ENCODE measurements around the gene SLC7A6.

The SLC7A6 gene

DNA sequence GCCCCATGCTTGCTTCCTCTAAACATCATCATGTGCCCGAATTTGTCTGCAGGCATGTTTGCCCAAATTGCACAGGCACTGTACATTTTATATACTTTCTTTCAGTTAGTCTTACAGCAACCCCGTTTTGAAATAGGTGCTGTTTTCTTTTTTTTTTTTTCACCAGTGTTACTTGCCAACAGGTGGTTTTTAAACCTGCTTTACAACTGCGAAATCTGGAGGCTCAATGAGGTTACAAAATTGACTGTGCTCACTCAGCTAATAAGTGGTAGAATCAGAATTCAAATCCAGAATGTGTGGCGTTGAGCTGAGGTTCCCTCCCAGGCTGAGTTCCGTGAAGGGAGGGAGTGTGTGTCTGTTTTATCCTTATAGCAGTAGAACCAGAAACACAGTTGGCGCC is 13.4 kb upstream of the SLC7A6 start:
- DNase-seq (ENCODE audit: extremely low spot score), result no peak
- CTCF ChIA-PET, result interaction anchor here (1.9 to 19.1 kb wide), 4 partner anchors 10 to 210 kb away, joined by 5 to 619 read pairs (median 60); partner anchors contain the start of gene SLC7A6
- POLR2A ChIA-PET, result no interaction called here
- TF ChIP-seq, protein P1, sequence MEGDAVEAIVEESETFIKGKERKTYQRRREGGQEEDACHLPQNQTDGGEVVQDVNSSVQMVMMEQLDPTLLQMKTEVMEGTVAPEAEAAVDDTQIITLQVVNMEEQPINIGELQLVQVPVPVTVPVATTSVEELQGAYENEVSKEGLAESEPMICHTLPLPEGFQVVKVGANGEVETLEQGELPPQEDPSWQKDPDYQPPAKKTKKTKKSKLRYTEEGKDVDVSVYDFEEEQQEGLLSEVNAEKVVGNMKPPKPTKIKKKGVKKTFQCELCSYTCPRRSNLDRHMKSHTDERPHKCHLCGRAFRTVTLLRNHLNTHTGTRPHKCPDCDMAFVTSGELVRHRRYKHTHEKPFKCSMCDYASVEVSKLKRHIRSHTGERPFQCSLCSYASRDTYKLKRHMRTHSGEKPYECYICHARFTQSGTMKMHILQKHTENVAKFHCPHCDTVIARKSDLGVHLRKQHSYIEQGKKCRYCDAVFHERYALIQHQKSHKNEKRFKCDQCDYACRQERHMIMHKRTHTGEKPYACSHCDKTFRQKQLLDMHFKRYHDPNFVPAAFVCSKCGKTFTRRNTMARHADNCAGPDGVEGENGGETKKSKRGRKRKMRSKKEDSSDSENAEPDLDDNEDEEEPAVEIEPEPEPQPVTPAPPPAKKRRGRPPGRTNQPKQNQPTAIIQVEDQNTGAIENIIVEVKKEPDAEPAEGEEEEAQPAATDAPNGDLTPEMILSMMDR (IDR thresholded peaks at IDR 0.05; ENCODE audit: control extremely low read depth, extremely low read depth, low read depth, missing control alignments), result no peak

DNA sequence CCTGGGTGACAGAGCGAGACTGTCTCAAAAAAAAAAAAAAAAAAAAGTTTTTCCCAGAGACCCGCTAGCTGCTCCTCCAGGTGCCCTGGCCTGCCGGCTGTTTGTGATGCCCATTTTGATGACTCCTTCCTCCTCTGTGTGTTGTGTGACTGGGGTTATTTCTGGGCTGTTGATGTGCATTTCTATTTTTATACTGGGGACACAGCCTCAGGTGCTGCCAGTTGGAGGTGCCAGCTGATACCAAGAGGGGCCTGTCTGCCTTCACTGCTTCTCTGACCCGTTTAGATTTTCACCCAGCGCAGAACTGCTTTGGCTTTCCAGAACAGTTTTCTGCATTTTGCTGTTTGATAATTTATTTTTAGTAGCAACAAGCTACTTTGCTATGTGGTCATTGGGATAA is 12.5 kb upstream of the SLC7A6 start:
- CTCF ChIA-PET, result interaction anchor here (1.9 to 19.1 kb wide), 4 partner anchors 11 to 211 kb away, joined by 5 to 619 read pairs (median 60); partner anchors contain the start of gene SLC7A6
- POLR2A ChIA-PET, result no interaction called here
- TF ChIP-seq, protein P1 (IDR thresholded peaks at IDR 0.05; ENCODE audit: control extremely low read depth, extremely low read depth, low read depth, missing control alignments), result no peak
- DNase-seq (ENCODE audit: extremely low spot score), result no peak

GRCh38 chr16:68252383-68252782 is 11.9 kb upstream of the SLC7A6 start:
- ChIA-PET POLR2A (no interaction called here), CTCF (interaction anchor here (0.8 to 19.1 kb wide), 5 partner anchors 10 to 212 kb away, joined by 3 to 619 read pairs (median 5); partner anchors contain the start of gene SLC7A6)
- TF ChIP-seq, protein P1 (IDR thresholded peaks at IDR 0.05; ENCODE audit: control extremely low read depth, extremely low read depth, low read depth, missing control alignments), result no peak
- no peak for DNase-seq (ENCODE audit: extremely low spot score)

DNA sequence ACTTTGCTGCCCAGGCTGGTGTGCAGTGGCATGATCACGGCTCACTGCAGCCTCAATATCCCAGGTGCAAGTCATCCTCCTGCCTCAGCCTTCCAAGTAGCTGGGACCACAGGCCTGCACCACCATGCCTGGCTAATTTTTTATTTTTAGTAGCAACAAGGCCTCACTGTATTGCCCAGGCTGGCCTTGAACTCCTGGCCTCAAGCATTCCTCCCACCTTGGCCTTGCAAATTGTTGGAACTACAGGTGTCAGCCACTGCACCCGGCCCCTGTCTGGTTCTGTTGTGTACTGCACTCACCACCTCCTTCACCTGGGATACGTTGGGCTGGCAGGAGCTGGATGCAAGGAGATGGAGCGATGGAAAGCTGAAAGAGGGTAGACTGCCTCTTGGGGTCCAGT is 10.6 kb upstream of the SLC7A6 start:
- TF ChIP-seq, protein P1 (IDR thresholded peaks at IDR 0.05; ENCODE audit: control extremely low read depth, extremely low read depth, low read depth, missing control alignments), result no peak
- POLR2A ChIA-PET, result no interaction called here
- DNase-seq (ENCODE audit: extremely low spot score), result no peak
- CTCF ChIA-PET, result interaction anchor here (1.4 to 19.1 kb wide), 4 partner anchors 9 to 76 kb away, joined by 4 to 619 read pairs (median 59); partner anchors contain the start of genes PLA2G15 and SLC7A6

DNA sequence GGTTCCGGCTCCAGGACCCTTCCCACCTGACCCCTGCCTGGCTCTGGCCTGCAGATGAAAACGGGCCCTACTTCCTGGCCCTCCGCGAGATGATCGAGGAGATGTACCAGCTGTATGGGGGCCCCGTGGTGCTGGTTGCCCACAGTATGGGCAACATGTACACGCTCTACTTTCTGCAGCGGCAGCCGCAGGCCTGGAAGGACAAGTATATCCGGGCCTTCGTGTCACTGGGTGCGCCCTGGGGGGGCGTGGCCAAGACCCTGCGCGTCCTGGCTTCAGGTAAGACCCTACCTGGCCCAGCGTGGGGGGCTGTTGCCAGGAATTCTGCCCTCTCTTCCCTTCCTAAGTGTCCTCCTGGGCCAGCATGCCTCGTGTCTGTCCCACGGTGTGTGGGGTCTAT is 8.6 kb upstream of the SLC7A6 start:
- TF ChIP-seq, protein P1 (IDR thresholded peaks at IDR 0.05; ENCODE audit: control extremely low read depth, extremely low read depth, low read depth, missing control alignments), result no peak
- DNase-seq (ENCODE audit: extremely low spot score), result no peak
- CTCF ChIA-PET, result interaction anchor here (1.8 to 19.1 kb wide), 3 partner anchors 7 to 74 kb away, joined by 5 to 619 read pairs (median 113); partner anchors contain the start of genes PLA2G15 and SLC7A6
- POLR2A ChIA-PET, result no interaction called here

- ChIA-PET POLR2A (interaction anchor here (0.6 to 1.5 kb wide), 4 partner anchors 12 to 53 kb away, joined by 3 to 6 read pairs (median 4); partner anchors contain the start of genes PLA2G15, PRMT7 and SLC7A6OS), CTCF (interaction anchor here (1.0 to 19.1 kb wide), 7 partner anchors 11 to 73 kb away, joined by 3 to 619 read pairs (median 5); partner anchors contain the start of gene PLA2G15)
- peak; percentile 80 for DNase-seq (ENCODE audit: extremely low spot score)
- TF ChIP-seq, protein P1 (IDR thresholded peaks at IDR 0.05; ENCODE audit: control extremely low read depth, extremely low read depth, low read depth, missing control alignments), result no peak
Observed at GRCh38 chr16:68257251-68257905, 6.9 kb upstream of the SLC7A6 start.

Data from GM10248 (cell line).